GM18870 (cell line): ENCODE data around the gene EPOP.

ENCODE experiments used
- ATAC-seq: cut with Tn5 transposase; IDR thresholded peaks from one replicate; pipeline ENCODE4 v1.9.1; 2021; ENCODE audit warnings: moderate library complexity; ENCODE audit not compliant: unreplicated experiment

EPOP gene

GRCh38 chr17:38674014-38674748 is 576 bp downstream of the EPOP start:
- ATAC-seq = no peak

GRCh38 chr17:38673707-38674013 is 1.1 kb downstream of the EPOP start:
- no peak for ATAC-seq

GRCh38 chr17:38672788-38673706 is 1.7 kb downstream of the EPOP start:
- ATAC-seq = no peak

GRCh38 chr17:38671939-38672720 is 2.6 kb downstream of the EPOP start:
- no peak for ATAC-seq

GRCh38 chr17:38669520-38669919 is 5.2 kb downstream of the EPOP start:
- no peak for ATAC-seq

- no peak for ATAC-seq
Observed at GRCh38 chr17:38667787-38668122, 7.0 kb downstream of the EPOP start.

GRCh38 chr17:38667099-38667786 is 7.5 kb downstream of the EPOP start:
- no peak for ATAC-seq

- no peak for ATAC-seq
Observed at GRCh38 chr17:38663964-38664644, 10.7 kb downstream of the EPOP start.

- no peak for ATAC-seq
Observed at GRCh38 chr17:38663125-38663751, 11.5 kb downstream of the EPOP start.

GRCh38 chr17:38660097-38661025 is 14.4 kb downstream of the EPOP start:
- no peak for ATAC-seq

GRCh38 chr17:38659415-38659814 is 15.3 kb downstream of the EPOP start:
- no peak for ATAC-seq

GRCh38 chr17:38658741-38659345 is 15.9 kb downstream of the EPOP start:
- ATAC-seq = no peak

- ATAC-seq = no peak
Observed at GRCh38 chr17:38657824-38658740, 16.7 kb downstream of the EPOP start.

GRCh38 chr17:38656959-38657823 is 17.6 kb downstream of the EPOP start:
- no peak for ATAC-seq

GRCh38 chr17:38654411-38655398 is 20.1 kb downstream of the EPOP start:
- ATAC-seq = no peak
